ENCODE measurements around the gene INTS1.

Gene INTS1

GRCh38 chr7:1433128-1433920, 70.9 kb downstream of the INTS1 start:
- no peak for TF ChIP-seq CTCF (conservative IDR thresholded peaks at IDR 0.05)
- H3K27ac ChIP-seq, result no peak overlapping the region

GRCh38 chr7:1432411-1433082, 71.6 kb downstream of the INTS1 start:
- peak; percentile 95 for TF ChIP-seq CTCF (conservative IDR thresholded peaks at IDR 0.05)

GRCh38 chr7:1431634-1432380, 72.4 kb downstream of the INTS1 start:
- H3K27ac ChIP-seq, result no peak overlapping the region
- no peak for TF ChIP-seq CTCF (conservative IDR thresholded peaks at IDR 0.05)

More at GRCh38 chr7:1432411-1433082, 71.6 kb downstream of the INTS1 start:
- H3K27ac ChIP-seq, result no peak overlapping the region

- H3K27ac ChIP-seq, result no peak overlapping the region
- no peak for TF ChIP-seq CTCF (conservative IDR thresholded peaks at IDR 0.05)
Observed at GRCh38 chr7:1431226-1431625, 73.0 kb downstream of the INTS1 start.

- no peak overlapping the region for H3K27ac ChIP-seq
- TF ChIP-seq CTCF (conservative IDR thresholded peaks at IDR 0.05), result no peak
Observed at GRCh38 chr7:1430056-1430845, 73.9 kb downstream of the INTS1 start.

GRCh38 chr7:1428941-1429501, 75.2 kb downstream of the INTS1 start:
- H3K27ac ChIP-seq, result no peak overlapping the region
- TF ChIP-seq CTCF (conservative IDR thresholded peaks at IDR 0.05), result no peak
